Esophagus muscularis mucosa (tissue), 4 donors: ENCODE results near the gene TNFAIP2. TPM values are rescaled to one million over a fixed set of nuclear protein-coding genes. Genes with fewer than 3 reads are reported as not detected.
A peak's percentile ranks its signal among the peaks of the same experiment; 100 is the strongest.

Experiments
- DNase-seq: peaks from one replicate; pipeline ENCODE4 v3.0.0-alpha.2; 2017; ENCODE audit errors: extremely low spot score
- H3K27ac ChIP-seq, 4 donors: fragments of 200-600 bp; sonication (generic); replicated peaks in 1 of 4; 1 replicate in 3 of 4; 2 replicates in 1 of 4; pipeline ENCODE4 v1.5.1; 2016 to 2019; ENCODE audit warnings: mild to moderate bottlenecking in 1 of 4
- H3K27me3 ChIP-seq, 4 donors: fragments of 200-600 bp; sonication (generic); one replicate each; pipeline versions ENCODE4 v1.5.1 to v1.6.0; 2016 to 2019
- H3K36me3 ChIP-seq, 4 donors: fragments of 200-600 bp; sonication (generic); one replicate each; pipeline ENCODE4 v1.5.1; 2016 to 2019
- H3K4me1 ChIP-seq, 4 donors: fragments of 200-600 bp; sonication (generic); one replicate each; pipeline ENCODE4 v1.5.1; 2016 to 2019
- H3K4me3 ChIP-seq, 4 donors: fragments of 200-600 bp; sonication (generic); 1 replicate in 2 of 4; 2 replicates in 2 of 4; pipeline ENCODE4 v1.5.1; 2016 to 2019; ENCODE audit warnings: mild to moderate bottlenecking in 4 of 4, moderate library complexity in 1 of 4
- H3K9me3 ChIP-seq, 4 donors: fragments of 200-600 bp; sonication (generic); 1 replicate in 3 of 4; 2 replicates in 1 of 4; pipeline ENCODE4 v1.5.1; 2016 to 2019
- EP300 ChIP-seq: sonication (generic); formaldehyde crosslinking; IDR thresholded peaks from one replicate; pipeline ENCODE4 v1.6.1; 2017; ENCODE audit warnings: antibody characterized with exemption
- POLR2A ChIP-seq: fragments of 450-650 bp; IDR thresholded peaks from one replicate; pipeline ENCODE4 v1.6.1; 2017; ENCODE audit warnings: antibody characterized with exemption, moderate library complexity, mild to moderate bottlenecking, low read depth
- POLR2AphosphoS5 ChIP-seq, 2 donors: sonication (generic); formaldehyde crosslinking; IDR thresholded peaks; one replicate each; pipeline ENCODE4 v1.6.1; 2017; ENCODE audit warnings: antibody characterized with exemption in 2 of 2
- WGBS: methylation state at CpG from one replicate; pipeline ENCODE4 v1.1.5; 2018; 5-methylcytosine and 5-hydroxymethylcytosine counted together
- intact Hi-C: fragments of 100-400 bp; cut with DNase I; formaldehyde crosslinking; loops from one replicate; pipeline ENCODE4 v1.15.1; 2023
- total RNA-seq, 4 donors: library from RNA; depleted of rRNA; stranded (reverse); fragments of >200 nt; gene quantifications; one replicate each; pipeline versions ENCODE4 v1.1.0 to v1.2.1, GENCODE V29; 2016
- TF ChIP-seq, protein P1 (sequence below), 3 experiments: fragments of 200-600 bp in 2 of 3; fragments of 450-650 bp in 1 of 3; sonication (generic) in 2 of 3; IDR thresholded peaks; one replicate each; pipeline ENCODE4 v1.5.1; 2017 to 2019; ENCODE audit warnings: antibody characterized with exemption in 3 of 3, mild to moderate bottlenecking in 2 of 3, moderate library complexity in 1 of 3

Gene TNFAIP2
- total RNA-seq, 4 donors from 2014 or later: 29.0 to 104 (median 74.0) TPM

DNA sequence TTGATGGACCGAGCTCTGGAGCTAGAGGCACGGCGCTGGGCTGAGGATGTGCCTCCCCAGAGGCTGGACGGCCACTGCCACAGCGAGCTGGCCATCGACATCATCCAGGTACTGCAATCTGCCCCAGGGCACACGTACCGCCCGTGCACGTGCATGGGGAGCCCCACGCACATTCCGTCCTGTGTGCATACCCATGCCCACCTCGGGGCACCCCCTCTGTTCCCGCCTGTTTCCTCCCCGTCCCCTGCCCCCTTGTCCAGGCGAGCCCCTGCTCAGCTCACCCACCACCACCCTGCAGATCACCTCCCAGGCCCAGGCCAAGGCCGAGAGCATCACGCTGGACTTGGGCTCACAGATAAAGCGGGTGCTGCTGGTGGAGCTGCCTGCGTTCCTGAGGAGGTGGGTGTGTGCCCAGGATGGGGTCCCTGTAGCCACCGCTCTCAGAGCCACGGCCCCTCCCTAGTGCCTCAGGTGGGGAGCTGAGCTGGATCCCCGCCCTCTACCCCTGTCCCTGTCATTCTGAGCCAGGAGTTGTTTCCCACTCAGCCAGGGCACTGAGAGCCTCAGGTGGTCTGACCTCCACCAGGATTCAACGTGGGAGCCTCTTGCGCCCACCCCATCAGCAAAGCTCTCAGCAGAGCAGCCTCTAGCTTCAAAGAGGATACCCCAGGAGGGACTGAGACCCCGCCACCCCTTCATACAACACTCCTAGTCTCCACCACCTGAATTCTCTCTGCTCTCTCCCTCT is 6.9 kb downstream of the TNFAIP2 start:
- TF ChIP-seq EP300: no peak
- no peak for TF ChIP-seq POLR2A
- intact Hi-C loops: no loop called here
- no peak for DNase-seq

DNA sequence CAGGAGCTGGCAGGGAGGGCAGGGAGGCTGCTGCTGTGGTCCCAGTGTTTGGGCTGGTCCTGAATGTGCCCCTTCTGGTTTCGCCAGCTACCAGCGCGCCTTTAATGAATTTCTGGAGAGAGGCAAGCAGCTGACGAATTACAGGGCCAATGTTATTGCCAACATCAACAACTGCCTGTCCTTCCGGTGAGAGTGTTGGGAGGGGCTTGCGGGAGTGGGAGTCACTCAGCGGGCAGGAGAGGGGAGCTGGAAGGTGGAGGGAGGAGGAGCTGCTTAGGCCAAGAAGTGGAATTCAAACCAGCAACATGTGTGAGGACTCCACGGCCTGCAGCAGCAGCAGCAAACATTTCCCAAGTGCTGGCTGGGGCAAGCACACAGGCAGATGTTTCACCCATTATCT is 7.7 kb downstream of the TNFAIP2 start:
- intact Hi-C loops: no loop called here
- no peak for TF ChIP-seq EP300
- no peak for TF ChIP-seq POLR2A
- peak; percentile 59 to 60 for TF ChIP-seq POLR2AphosphoS5 (IDR thresholded peaks at IDR 0.05)
- TF ChIP-seq, protein P1, sequence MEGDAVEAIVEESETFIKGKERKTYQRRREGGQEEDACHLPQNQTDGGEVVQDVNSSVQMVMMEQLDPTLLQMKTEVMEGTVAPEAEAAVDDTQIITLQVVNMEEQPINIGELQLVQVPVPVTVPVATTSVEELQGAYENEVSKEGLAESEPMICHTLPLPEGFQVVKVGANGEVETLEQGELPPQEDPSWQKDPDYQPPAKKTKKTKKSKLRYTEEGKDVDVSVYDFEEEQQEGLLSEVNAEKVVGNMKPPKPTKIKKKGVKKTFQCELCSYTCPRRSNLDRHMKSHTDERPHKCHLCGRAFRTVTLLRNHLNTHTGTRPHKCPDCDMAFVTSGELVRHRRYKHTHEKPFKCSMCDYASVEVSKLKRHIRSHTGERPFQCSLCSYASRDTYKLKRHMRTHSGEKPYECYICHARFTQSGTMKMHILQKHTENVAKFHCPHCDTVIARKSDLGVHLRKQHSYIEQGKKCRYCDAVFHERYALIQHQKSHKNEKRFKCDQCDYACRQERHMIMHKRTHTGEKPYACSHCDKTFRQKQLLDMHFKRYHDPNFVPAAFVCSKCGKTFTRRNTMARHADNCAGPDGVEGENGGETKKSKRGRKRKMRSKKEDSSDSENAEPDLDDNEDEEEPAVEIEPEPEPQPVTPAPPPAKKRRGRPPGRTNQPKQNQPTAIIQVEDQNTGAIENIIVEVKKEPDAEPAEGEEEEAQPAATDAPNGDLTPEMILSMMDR (IDR thresholded peaks at IDR 0.05): no peak
- WGBS: 18% methylated on average over 5 of the region's 8 CpGs
- Histone ChIP-seq H3K27me3 (no peaks in the 10 kb centered on the region), H3K9me3 (no peaks in the 10 kb centered on the region), H3K36me3 (peaks cover 6 to 74% (median 66%) of the 10 kb centered on the region in 4 donors), H3K27ac (peak overlapping the region; percentile 43 to 69 (median 66)), H3K4me3 (no peak overlapping the region), H3K4me1 (peaks cover 40 to 69% (median 61%) of the 10 kb centered on the region in 4 donors)
- no peak for DNase-seq

More for the DNA sequence above, 6.9 kb downstream of the TNFAIP2 start:
- H3K27me3 ChIP-seq: no peaks in the 10 kb centered on the region
- H3K4me1 ChIP-seq: peaks cover 48 to 77% (median 68%) of the 10 kb centered on the region in 4 donors
- 90% methylated on average over 22 of the region's 26 CpGs for WGBS
- no peaks in the 10 kb centered on the region for H3K9me3 ChIP-seq
- peaks cover 6 to 66% (median 59%) of the 10 kb centered on the region in 4 donors for H3K36me3 ChIP-seq
- no peak overlapping the region for H3K4me3 ChIP-seq
- H3K27ac ChIP-seq: peak overlapping the region; percentile 43 to 69 (median 66)

DNA sequence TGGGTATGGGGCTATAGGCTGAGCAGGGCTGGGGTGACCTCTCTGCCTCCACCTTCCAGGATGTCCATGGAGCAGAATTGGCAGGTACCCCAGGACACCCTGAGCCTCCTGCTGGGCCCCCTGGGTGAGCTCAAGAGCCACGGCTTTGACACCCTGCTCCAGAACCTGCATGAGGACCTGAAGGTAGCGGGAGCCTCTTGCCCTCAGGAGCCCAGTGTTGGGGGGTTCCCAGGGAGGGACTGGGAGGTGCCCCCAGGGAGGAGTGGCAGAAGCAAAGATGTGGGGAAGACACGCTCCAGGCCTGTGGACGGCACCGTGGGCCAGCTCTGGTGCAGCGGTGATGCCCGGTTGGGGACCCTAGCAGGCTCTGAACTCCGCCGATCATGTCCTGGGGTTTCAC is 8.3 kb downstream of the TNFAIP2 start:
- H3K27ac ChIP-seq: peak overlapping the region; percentile 43 to 69 (median 66)
- H3K4me1 ChIP-seq: peaks cover 34 to 63% (median 55%) of the 10 kb centered on the region in 4 donors
- no peak for TF ChIP-seq EP300
- TF ChIP-seq POLR2AphosphoS5 (IDR thresholded peaks at IDR 0.05): no peak
- TF ChIP-seq, protein P1 (IDR thresholded peaks at IDR 0.05): no peak
- TF ChIP-seq POLR2A: no peak
- no peak overlapping the region for H3K4me3 ChIP-seq
- peaks cover 6 to 74% (median 67%) of the 10 kb centered on the region in 4 donors for H3K36me3 ChIP-seq
- H3K27me3 ChIP-seq: no peaks in the 10 kb centered on the region
- no peak for DNase-seq
- 97% methylated on average over 7 of the region's 9 CpGs for WGBS
- H3K9me3 ChIP-seq: no peaks in the 10 kb centered on the region
- intact Hi-C loops: no loop called here

DNA sequence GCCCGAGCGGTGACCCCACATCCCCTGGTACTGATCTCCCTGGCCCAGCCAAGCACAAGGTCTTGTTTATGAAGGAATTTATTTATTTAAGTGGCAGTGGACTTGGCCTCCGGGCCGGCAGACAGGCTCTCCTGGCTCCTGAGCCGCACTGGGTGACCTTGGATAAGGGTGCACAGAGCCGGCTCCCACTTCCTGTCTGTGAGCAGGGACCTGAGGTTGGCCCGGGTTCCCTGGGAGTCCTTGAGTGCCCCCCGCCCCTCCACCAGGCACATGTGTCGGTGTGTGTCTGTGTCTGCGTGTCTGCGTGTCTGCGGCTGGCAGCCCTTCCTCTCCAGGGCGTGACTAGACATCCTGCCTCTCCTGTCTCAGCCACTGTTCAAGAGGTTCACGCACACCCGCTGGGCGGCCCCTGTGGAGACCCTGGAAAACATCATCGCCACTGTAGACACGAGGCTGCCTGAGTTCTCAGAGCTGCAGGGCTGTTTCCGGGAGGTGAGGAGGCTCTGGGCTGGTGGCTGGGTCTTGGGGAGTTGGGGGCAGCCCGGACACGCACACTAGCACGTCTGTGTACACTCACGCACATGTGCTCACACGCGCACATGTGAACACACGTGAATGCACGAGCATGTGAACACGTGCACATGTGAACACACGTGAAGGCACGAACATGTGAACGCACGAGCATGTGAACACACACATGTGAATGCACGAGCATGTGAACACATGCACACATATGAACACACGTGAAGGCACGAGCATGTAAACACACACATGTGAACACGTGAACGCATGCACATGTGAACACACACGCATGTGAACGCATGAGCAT is 9.3 kb downstream of the TNFAIP2 start:
- intact Hi-C loops: no loop called here
- Histone ChIP-seq H3K27ac (peak overlapping the region in 3 of 4 donors; percentile 65 to 69 (median 67)), H3K36me3 (peaks cover 6 to 70% (median 65%) of the 10 kb centered on the region in 4 donors), H3K4me3 (no peak overlapping the region), H3K9me3 (no peaks in the 10 kb centered on the region), H3K4me1 (peaks cover 29 to 61% (median 52%) of the 10 kb centered on the region in 4 donors), H3K27me3 (no peaks in the 10 kb centered on the region)
- 76% methylated on average over 33 of the region's 39 CpGs for WGBS
- DNase-seq: no peak
- TF ChIP-seq POLR2A: no peak
- no peak for TF ChIP-seq POLR2AphosphoS5 (IDR thresholded peaks at IDR 0.05)

DNA sequence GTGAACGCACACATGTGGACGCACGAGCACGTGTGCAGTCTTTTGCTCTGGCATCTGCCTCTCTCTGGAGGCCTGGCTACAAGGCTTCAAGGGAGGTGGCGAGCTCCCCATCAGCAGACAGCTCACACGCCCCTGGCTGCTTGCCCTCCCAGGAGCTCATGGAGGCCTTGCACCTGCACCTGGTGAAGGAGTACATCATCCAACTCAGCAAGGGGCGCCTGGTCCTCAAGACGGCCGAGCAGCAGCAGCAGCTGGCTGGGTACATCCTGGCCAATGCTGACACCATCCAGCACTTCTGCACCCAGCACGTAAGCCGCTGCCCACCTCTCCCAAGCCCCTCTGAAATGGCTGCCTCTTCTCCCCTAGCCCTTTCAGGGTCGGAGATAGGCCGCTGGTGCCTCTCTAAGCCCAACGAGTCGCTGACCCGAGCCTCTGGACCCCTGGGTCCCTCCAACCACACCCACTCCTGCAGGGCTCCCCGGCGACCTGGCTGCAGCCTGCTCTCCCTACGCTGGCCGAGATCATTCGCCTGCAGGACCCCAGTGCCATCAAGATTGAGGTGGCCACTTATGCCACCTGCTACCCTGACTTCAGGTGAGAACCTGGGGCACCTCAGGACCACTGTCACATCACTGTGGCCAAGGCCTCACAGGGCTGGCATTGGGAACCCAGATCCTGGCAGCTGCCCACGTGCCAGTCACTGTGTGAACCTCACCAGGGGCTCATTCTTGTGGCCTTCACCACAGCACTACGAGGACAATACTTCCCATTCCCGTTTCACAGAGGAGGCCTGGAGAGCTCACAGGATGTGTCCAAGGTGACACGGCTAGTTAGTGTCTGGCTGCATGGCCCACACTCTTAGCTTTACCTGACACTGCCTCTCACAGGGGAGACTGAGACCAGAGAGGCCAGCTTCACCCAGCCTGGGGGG is 10.2 kb downstream of the TNFAIP2 start:
- 96% methylated on average over 20 of the region's 25 CpGs for WGBS
- no peaks in the 10 kb centered on the region for H3K9me3 ChIP-seq
- no peak overlapping the region for H3K27ac ChIP-seq
- H3K36me3 ChIP-seq: peaks cover 6 to 70% (median 64%) of the 10 kb centered on the region in 4 donors
- no peak overlapping the region for H3K4me3 ChIP-seq
- H3K4me1 ChIP-seq: peaks cover 24 to 61% (median 52%) of the 10 kb centered on the region in 4 donors
- intact Hi-C loops: no loop called here
- TF ChIP-seq, protein P1 (IDR thresholded peaks at IDR 0.05): no peak
- TF ChIP-seq EP300 (no peak), POLR2AphosphoS5 (IDR thresholded peaks at IDR 0.05) (no peak), POLR2A (no peak)
- no peaks in the 10 kb centered on the region for H3K27me3 ChIP-seq
- DNase-seq: no peak
